Muscle layer of duodenum (tissue), 2 donors: Measurements from ENCODE around the gene CACHD1.

ENCODE experiments used
- H3K27ac ChIP-seq: one replicate; pipeline ENCODE4 v1.7.0; 2013; ENCODE audit warnings: mild to moderate bottlenecking, low read length
- H3K27me3 ChIP-seq: one replicate; pipeline ENCODE4 v1.7.0; 2013; ENCODE audit warnings: low read depth, mild to moderate bottlenecking, control low read depth, low read length
- H3K36me3 ChIP-seq, 2 donors: one replicate each; pipeline ENCODE4 v1.7.0; 2013; ENCODE audit warnings: low read length in 2 of 2, control low read depth in 1 of 2, mild to moderate bottlenecking in 1 of 2; ENCODE audit not compliant: insufficient read depth in 2 of 2, control insufficient read depth in 1 of 2
- H3K4me1 ChIP-seq, 2 donors: one replicate each; pipeline ENCODE4 v1.7.0; 2013; ENCODE audit warnings: low read length in 2 of 2, mild to moderate bottlenecking in 2 of 2, control low read depth in 1 of 2, moderate library complexity in 1 of 2; ENCODE audit not compliant: insufficient read depth in 2 of 2, control insufficient read depth in 1 of 2
- H3K4me3 ChIP-seq, 2 donors: one replicate each; pipeline ENCODE4 v1.7.0; 2013; ENCODE audit warnings: low read length in 2 of 2, low read depth in 1 of 2, mild to moderate bottlenecking in 1 of 2
- H3K9me3 ChIP-seq, 2 donors: one replicate each; pipeline ENCODE4 v1.7.0; 2013; ENCODE audit warnings: low read length in 2 of 2, control low read depth in 1 of 2, mild to moderate bottlenecking in 1 of 2; ENCODE audit not compliant: control insufficient read depth in 1 of 2
- donor health status: healthy.

Gene CACHD1

GRCh38 chr1:64578270-64578973 lies 108.5 kb downstream of the CACHD1 start:
- H3K4me1 ChIP-seq, result no peaks in the 10 kb centered on the region
- no peak overlapping the region for H3K4me3 ChIP-seq
- H3K27ac ChIP-seq, result no peak overlapping the region
- no peaks in the 10 kb centered on the region for H3K36me3 ChIP-seq
- no peaks in the 10 kb centered on the region for H3K9me3 ChIP-seq
- H3K27me3 ChIP-seq, result no peaks in the 10 kb centered on the region

GRCh38 chr1:64579767-64580166 lies 109.8 kb downstream of the CACHD1 start:
- no peaks in the 10 kb centered on the region for H3K27me3 ChIP-seq
- no peak overlapping the region for H3K27ac ChIP-seq
- H3K9me3 ChIP-seq, result no peaks in the 10 kb centered on the region
- no peak overlapping the region for H3K4me3 ChIP-seq
- H3K36me3 ChIP-seq, result no peaks in the 10 kb centered on the region
- H3K4me1 ChIP-seq, result no peaks in the 10 kb centered on the region

GRCh38 chr1:64581135-64581842 lies 111.4 kb downstream of the CACHD1 start:
- H3K4me3 ChIP-seq, result no peak overlapping the region
- no peaks in the 10 kb centered on the region for H3K36me3 ChIP-seq
- H3K9me3 ChIP-seq, result no peaks in the 10 kb centered on the region
- no peak overlapping the region for H3K27ac ChIP-seq
- H3K4me1 ChIP-seq, result no peaks in the 10 kb centered on the region
- H3K27me3 ChIP-seq, result no peaks in the 10 kb centered on the region

- Histone ChIP-seq H3K4me3 (no peak overlapping the region), H3K36me3 (no peaks in the 10 kb centered on the region), H3K27ac (no peak overlapping the region), H3K9me3 (no peaks in the 10 kb centered on the region), H3K27me3 (no peaks in the 10 kb centered on the region), H3K4me1 (no peaks in the 10 kb centered on the region)
Observed at GRCh38 chr1:64581843-64582185, 111.9 kb downstream of the CACHD1 start.

- no peaks in the 10 kb centered on the region for H3K27me3 ChIP-seq
- no peaks in the 10 kb centered on the region for H3K4me1 ChIP-seq
- no peak overlapping the region for H3K27ac ChIP-seq
- no peaks in the 10 kb centered on the region for H3K36me3 ChIP-seq
- no peaks in the 10 kb centered on the region for H3K9me3 ChIP-seq
- no peak overlapping the region for H3K4me3 ChIP-seq
Observed at GRCh38 chr1:64584479-64584878, 114.5 kb downstream of the CACHD1 start.

- Histone ChIP-seq H3K9me3 (no peaks in the 10 kb centered on the region), H3K4me3 (no peak overlapping the region), H3K36me3 (no peaks in the 10 kb centered on the region), H3K27ac (no peak overlapping the region), H3K4me1 (no peaks in the 10 kb centered on the region), H3K27me3 (no peaks in the 10 kb centered on the region)
Observed at GRCh38 chr1:64588876-64589275, 118.9 kb downstream of the CACHD1 start.

- H3K27me3 ChIP-seq, result no peaks in the 10 kb centered on the region
- no peak overlapping the region for H3K27ac ChIP-seq
- H3K9me3 ChIP-seq, result no peaks in the 10 kb centered on the region
- no peaks in the 10 kb centered on the region for H3K4me1 ChIP-seq
- H3K4me3 ChIP-seq, result no peak overlapping the region
- no peaks in the 10 kb centered on the region for H3K36me3 ChIP-seq
Observed at GRCh38 chr1:64590316-64590715, 120.4 kb downstream of the CACHD1 start.

- Histone ChIP-seq H3K9me3 (no peaks in the 10 kb centered on the region), H3K4me1 (no peaks in the 10 kb centered on the region), H3K27me3 (no peaks in the 10 kb centered on the region)
Observed at GRCh38 chr1:64594446-64594845, 124.5 kb downstream of the CACHD1 start.

GRCh38 chr1:64595871-64596515 lies 126.1 kb downstream of the CACHD1 start:
- Histone ChIP-seq H3K9me3 (no peaks in the 10 kb centered on the region), H3K36me3 (no peaks in the 10 kb centered on the region), H3K4me3 (no peak overlapping the region), H3K27ac (no peak overlapping the region), H3K4me1 (no peaks in the 10 kb centered on the region), H3K27me3 (no peaks in the 10 kb centered on the region)

More at GRCh38 chr1:64594446-64594845, 124.5 kb downstream of the CACHD1 start:
- Histone ChIP-seq H3K4me3 (no peak overlapping the region), H3K36me3 (no peaks in the 10 kb centered on the region), H3K27ac (no peak overlapping the region)

GRCh38 chr1:64597113-64597512 lies 127.2 kb downstream of the CACHD1 start:
- Histone ChIP-seq H3K9me3 (no peaks in the 10 kb centered on the region), H3K36me3 (no peaks in the 10 kb centered on the region), H3K27ac (no peak overlapping the region), H3K4me1 (no peaks in the 10 kb centered on the region), H3K4me3 (no peak overlapping the region), H3K27me3 (no peaks in the 10 kb centered on the region)

- H3K36me3 ChIP-seq, result no peaks in the 10 kb centered on the region
- H3K27ac ChIP-seq, result no peak overlapping the region
- H3K27me3 ChIP-seq, result no peaks in the 10 kb centered on the region
- no peaks in the 10 kb centered on the region for H3K4me1 ChIP-seq
- no peak overlapping the region for H3K4me3 ChIP-seq
- no peaks in the 10 kb centered on the region for H3K9me3 ChIP-seq
Observed at GRCh38 chr1:64598100-64598571, 128.2 kb downstream of the CACHD1 start.
